ENCODE data around the gene C1orf105. TPM values are rescaled to one million over a fixed set of nuclear protein-coding genes. Genes with fewer than 3 reads are reported as not detected.
A peak's percentile ranks its signal among the peaks of the same experiment; 100 is the strongest.

C1orf105 gene
- total and polyA plus RNA-seq, 2 of the 13 experiments (the other 11 are each of a cell fraction or from before 2014, with no cell fraction given) = 0.15 to 0.45 TPM

- intact Hi-C loops (cut with micrococcal nuclease; ENCODE audit: unreplicated experiment) = no loop called here
- no peak overlapping the region for H3K9ac ChIP-seq (ENCODE audit: insufficient read depth, low read depth, low read length)
- FAIRE-seq (no peak), DNase-seq (ENCODE audit: low spot score) (no peak), ATAC-seq (no peak)
- TF ChIP-seq CEBPG (CRISPR knock-in tag; IDR thresholded peaks at IDR 0.05) = 0 out of 2 replicates have a peak, but pooled peaks have one; percentile 8
- TF ChIP-seq JDP2 (CRISPR knock-in tag; IDR thresholded peaks at IDR 0.05; ENCODE audit: borderline replicate concordance) = no peak
- TF ChIP-seq NAIF1 (CRISPR knock-in tag; IDR thresholded peaks at IDR 0.05; ENCODE audit: borderline replicate concordance) = no peak
- no peak for TF ChIP-seq TP53 (CRISPR knock-in tag; conservative IDR thresholded peaks at IDR 0.05)
- TF ChIP-seq YEATS2 (CRISPR knock-in tag; IDR thresholded peaks at IDR 0.05; ENCODE audit: borderline replicate concordance) = no peak
- WGBS (ENCODE audit: low lambda C conversion rate) = 49% methylated on average over 2 of the region's 2 CpGs
- no peaks in the 10 kb centered on the region for H3K36me3 ChIP-seq (replicated peaks in 1 of 2; ENCODE audit: control insufficient read depth in 1 of 2, insufficient read depth in 2 of 2, low read length in 2 of 2)
- in situ Hi-C loops (cut with HindIII; ENCODE audit: extremely low pct_ligation_motif_present, low pct_unique_long_range_greater_than_20kb) = no loop called here
- peaks cover 65% of the 10 kb centered on the region for H3K4me1 ChIP-seq (ENCODE audit: insufficient read depth, low read length)
- no TSS peak for BruUV-seq (replicated peaks)
- peaks cover 7% of the 10 kb centered on the region for H3K79me2 ChIP-seq (ENCODE audit: insufficient read depth, low read length)
- H3K4me2 ChIP-seq (ENCODE audit: low read depth, low read length) = no peak overlapping the region; the same call in 1 of the 2 replicates
- CTCF ChIA-PET (ENCODE audit: low intra/inter-chr PET ratio, low total read pairs) = no interaction called here
- H3K9me3 ChIP-seq (ENCODE audit: low read length) = no peaks in the 10 kb centered on the region
- POLR2A ChIA-PET = interaction anchor here (1.4 to 4.0 kb wide), 2 partner anchors 21 to 1029 kb away, joined by 4 to 99 read pairs; partner anchors contain the start of gene PRDX6
- no peak overlapping the region for H2AFZ ChIP-seq (ENCODE audit: low read length)
- no peak overlapping the region for H3K4me3 ChIP-seq (replicated peaks in 1 of 3; ENCODE audit: insufficient read depth in 1 of 3, low read depth in 2 of 3, low read length in 3 of 3)
- no peak overlapping the region for H3K27ac ChIP-seq (ENCODE audit: extremely low read length, insufficient read depth, low read length)
- no peaks in the 10 kb centered on the region for H4K20me1 ChIP-seq (ENCODE audit: insufficient read depth, low read length)
- H3K27me3 ChIP-seq (ENCODE audit: control insufficient read depth in 1 of 2, insufficient read depth in 2 of 2, low read length in 2 of 2) = no peaks in the 10 kb centered on the region; a peak in 1 of 5 replicates
These were observed 27.2 kb downstream of the C1orf105 start for GRCh38 chr1:172447641-172448040.

- Histone ChIP-seq H2AFZ (ENCODE audit: low read length) (peak overlapping the region; percentile 84), H3K4me1 (ENCODE audit: insufficient read depth, low read length) (peaks cover 72% of the 10 kb centered on the region), H3K27me3 (ENCODE audit: control insufficient read depth in 1 of 2, insufficient read depth in 2 of 2, low read length in 2 of 2) (no peaks in the 10 kb centered on the region; a peak in 1 of 5 replicates), H3K27ac (ENCODE audit: extremely low read length, insufficient read depth, low read length) (peak overlapping the region; percentile 84), H3K36me3 (replicated peaks in 1 of 2; ENCODE audit: control insufficient read depth in 1 of 2, insufficient read depth in 2 of 2, low read length in 2 of 2) (no peaks in the 10 kb centered on the region), H3K9ac (ENCODE audit: insufficient read depth, low read depth, low read length) (peak overlapping the region; percentile 87), H3K9me3 (ENCODE audit: low read length) (no peaks in the 10 kb centered on the region), H3K79me2 (ENCODE audit: insufficient read depth, low read length) (no peaks in the 10 kb centered on the region), H3K4me3 (replicated peaks in 1 of 3; ENCODE audit: insufficient read depth in 1 of 3, low read depth in 2 of 3, low read length in 3 of 3) (peak overlapping the region; percentile 65 to 85 (median 70)), H4K20me1 (ENCODE audit: insufficient read depth, low read length) (no peaks in the 10 kb centered on the region), H3K4me2 (ENCODE audit: low read depth, low read length) (peak overlapping the region; percentile 97)
- ATAC-seq = peak; percentile 63
- DNase-seq (ENCODE audit: low spot score) = peak; percentile 92
- in situ Hi-C loops (cut with HindIII; ENCODE audit: extremely low pct_ligation_motif_present, low pct_unique_long_range_greater_than_20kb) = no loop called here
- FAIRE-seq = peak; percentile 12
- 2% methylated on average over 6 of the region's 6 CpGs for WGBS (ENCODE audit: low lambda C conversion rate)
- BruUV-seq (replicated peaks) = no TSS peak
- intact Hi-C loops (cut with micrococcal nuclease; ENCODE audit: unreplicated experiment) = no loop called here
- ChIA-PET CTCF (ENCODE audit: low intra/inter-chr PET ratio, low total read pairs) (interaction anchor here (0.9 to 1.5 kb wide), 3 partner anchors 21 to 271 kb away, joined by 3 to 7 read pairs (median 5); partner anchors contain the start of gene SUCO), POLR2A (interaction anchor here (0.7 to 4.3 kb wide), 20 partner anchors 9 to 1028 kb away, joined by 3 to 99 read pairs (median 4); partner anchors contain the start of genes PRDX6 and SUCO)
- TF ChIP-seq ETV5 (CRISPR knock-in tag; IDR thresholded peaks at IDR 0.05; ENCODE audit: borderline replicate concordance) = peak; percentile 63; the same call in 1 of the 2 replicates
- no peak for TF ChIP-seq FOXJ3 (CRISPR knock-in tag; IDR thresholded peaks at IDR 0.05; ENCODE audit: borderline replicate concordance)
- TF ChIP-seq SIX4 (CRISPR knock-in tag; IDR thresholded peaks at IDR 0.05) = 0 out of 2 replicates have a peak, but pooled peaks have one; percentile 33
- no peak for TF ChIP-seq HNF1A (IDR thresholded peaks at IDR 0.05; ENCODE audit: low read depth)
- TF ChIP-seq HNF1A (CRISPR knock-in tag; IDR thresholded peaks at IDR 0.05; ENCODE audit: borderline replicate concordance) = peak; percentile 57
- TF ChIP-seq HOMEZ (CRISPR knock-in tag; IDR thresholded peaks at IDR 0.05; ENCODE audit: low read depth) = peak; percentile 52; the same call in 1 of the 2 replicates
- TF ChIP-seq U2AF2 (IDR thresholded peaks at IDR 0.05; ENCODE audit: low read depth, low read length) = 0 out of 2 replicates have a peak, but pooled peaks have one; percentile 5
These were observed 28.6 kb downstream of the C1orf105 start for GRCh38 chr1:172448995-172449584.

All from HepG2 (cell line).